Measurements from ENCODE around the gene RSPH10B2.
"Not testable (repeated sequence)": the region's sequence is repeated elsewhere in the genome, so short reads cannot be mapped to it uniquely, and the experiment has no call there.

RSPH10B2 gene

DNA sequence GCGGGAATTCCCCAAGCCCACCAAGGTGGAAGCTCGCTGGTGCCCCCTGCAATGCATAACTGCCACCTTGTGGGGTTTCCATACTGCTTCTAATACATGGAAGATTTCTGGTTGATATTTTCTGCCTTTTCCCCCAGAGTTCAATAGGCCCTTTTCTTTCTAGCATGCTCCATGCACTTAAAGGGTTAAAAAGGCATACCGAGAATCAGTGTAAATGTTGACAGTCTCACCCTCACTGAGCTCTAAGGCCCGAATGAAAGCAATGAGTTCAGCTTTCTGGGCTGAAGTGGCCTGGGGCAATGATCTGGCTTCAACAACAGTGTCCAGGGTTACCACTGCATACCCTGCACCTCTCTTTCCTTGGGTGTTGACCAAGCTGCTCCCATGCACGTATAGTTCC is 89.2 kb downstream of the RSPH10B2 start:
- DNase-seq (ENCODE audit: low read depth) = not testable (repeated sequence)

DNA sequence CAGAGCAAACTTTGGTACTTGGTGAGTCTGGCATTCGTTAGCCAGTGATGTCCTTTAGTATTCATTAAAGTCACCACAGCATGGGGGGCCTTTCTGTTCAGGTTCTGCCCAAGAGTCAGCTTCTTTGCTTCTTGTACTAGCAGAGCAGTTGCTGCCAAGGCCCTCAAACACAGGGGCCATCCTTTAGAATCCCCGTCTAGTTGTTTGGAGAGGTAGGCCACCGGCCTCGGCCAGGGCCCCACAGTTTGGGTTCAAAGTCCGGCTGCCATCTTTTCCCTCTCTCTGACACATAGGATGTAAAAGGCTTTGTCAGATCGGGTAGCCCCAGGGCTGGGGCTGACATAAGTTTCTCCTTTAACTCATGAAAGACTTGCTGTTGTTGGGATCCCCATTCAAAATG is 89.8 kb downstream of the RSPH10B2 start:
- DNase-seq (ENCODE audit: low read depth) = not testable (repeated sequence)

DNA sequence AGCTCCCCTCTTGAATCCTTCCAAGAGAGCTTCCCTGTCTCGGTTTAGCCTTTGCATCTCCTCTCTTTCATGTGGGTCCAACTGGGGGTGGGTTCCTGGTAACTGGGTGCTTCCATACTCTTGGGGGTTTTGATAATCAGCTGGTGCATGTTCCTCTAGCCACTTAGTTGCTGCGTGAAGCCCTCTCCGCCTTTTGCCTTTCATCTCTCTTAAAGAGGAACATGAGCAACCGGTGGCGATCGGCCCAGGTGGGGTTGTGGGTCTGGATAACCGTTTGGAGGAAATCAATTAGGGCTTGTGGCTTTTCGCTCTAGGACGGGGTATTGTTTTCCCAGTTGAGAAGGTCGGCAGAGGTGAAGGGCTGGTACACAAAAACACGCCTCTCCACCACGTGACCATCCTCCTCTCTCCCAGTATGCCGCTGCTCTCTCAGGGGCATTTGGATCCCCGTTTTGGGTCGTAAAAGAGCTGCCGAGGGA is 92.1 kb downstream of the RSPH10B2 start:
- DNase-seq (ENCODE audit: low read depth) = not testable (repeated sequence)

DNA sequence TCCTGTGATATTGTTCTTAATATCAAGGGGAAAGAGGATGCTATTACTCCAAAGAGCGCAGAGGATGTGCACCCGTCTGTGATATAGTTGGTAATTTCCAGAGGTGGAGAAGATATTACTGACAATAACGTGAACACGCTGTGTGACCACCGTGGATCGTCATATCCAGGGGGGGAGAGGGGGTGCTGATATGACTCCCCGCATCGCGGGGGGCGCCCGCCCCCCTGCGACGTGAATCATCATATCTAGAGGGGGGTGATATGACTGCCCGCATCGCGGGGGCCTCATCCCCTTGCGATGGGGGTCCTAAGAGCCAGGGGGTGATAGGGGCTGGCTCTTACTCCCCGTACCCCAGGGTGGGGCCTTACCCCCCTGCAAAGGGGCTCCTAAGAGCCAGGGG is 93.8 kb downstream of the RSPH10B2 start:
- not testable (repeated sequence) for DNase-seq (ENCODE audit: low read depth)
